H1 (cell line): ENCODE measurements around the gene FAM184B. TPM values are rescaled to one million over a fixed set of nuclear protein-coding genes. Genes with fewer than 3 reads are reported as not detected.

ENCODE experiments used
- CTCF ChIA-PET: fragments of 300-600 bp; sonication (Branson Sonifier 250); formaldehyde crosslinking; loops from one replicate; lab custom pipeline; 2021; ENCODE audit not compliant: partially characterized antibody; lab: Charles Lee
- POLR2A ChIA-PET: fragments of 300-600 bp; sonication (Branson Sonifier 250); formaldehyde crosslinking; loops from one replicate; lab custom pipeline; 2021; ENCODE audit warnings: inconsistent platforms; ENCODE audit not compliant: partially characterized antibody; lab: Charles Lee
- DNase-seq, 2 experiments: peaks; one replicate each; pipeline versions ENCODE4 v3.0.0 to v3.0.0-alpha.2; 2010 to 2022; ENCODE audit warnings: low spot score in 2 of 2, low read depth in 1 of 2, mixed read lengths in 1 of 2
- FAIRE-seq: peaks from 2 replicates; lab custom pipeline; 2011; peaks lifted over from hg19 to GRCh38; lab: Jason Lieb, UNC
- H2AFZ ChIP-seq: 2 replicates; pipeline ENCODE4 v1.8.1; 2012; ENCODE audit warnings: low read length, inconsistent platforms
- H2AK5ac ChIP-seq: 2 replicates; pipeline ENCODE4 v1.6.1; 2013; ENCODE audit warnings: low read depth, low read length
- H2BK120ac ChIP-seq: replicated peaks from 2 replicates; pipeline ENCODE3; 2013; ENCODE audit warnings: low read depth, low read length, inconsistent platforms
- H2BK12ac ChIP-seq: 2 replicates; pipeline ENCODE4 v1.6.1; 2013; ENCODE audit warnings: low read depth, low read length
- H2BK15ac ChIP-seq: 2 replicates; pipeline ENCODE4 v1.6.1; 2013; ENCODE audit warnings: low read length
- H2BK20ac ChIP-seq: 2 replicates; pipeline ENCODE4 v1.6.1; 2013; ENCODE audit warnings: low read length
- H2BK5ac ChIP-seq: 2 replicates; pipeline ENCODE4 v1.6.1; 2013; ENCODE audit warnings: low read depth, low read length
- H3K14ac ChIP-seq: 2 replicates; pipeline ENCODE4 v1.6.1; 2013; ENCODE audit warnings: inconsistent platforms; ENCODE audit not compliant: insufficient read length
- H3K18ac ChIP-seq: 2 replicates; pipeline ENCODE4 v1.6.1; 2013; ENCODE audit warnings: low read length; ENCODE audit errors: extremely low read depth
- H3K23ac ChIP-seq: 2 replicates; pipeline ENCODE4 v1.6.1; 2013; ENCODE audit warnings: inconsistent platforms; ENCODE audit not compliant: insufficient read length
- H3K23me2 ChIP-seq: 2 replicates; pipeline ENCODE4 v1.6.1; 2013; ENCODE audit warnings: low read depth, low read length
- H3K27ac ChIP-seq: 2 replicates; pipeline ENCODE4 v1.6.1; 2011; ENCODE audit warnings: low read depth, low read length, inconsistent platforms
- H3K27me3 ChIP-seq, 4 experiments: replicated peaks in 1 of 4; 1 replicate in 1 of 4; 2 replicates in 3 of 4; pipeline versions ENCODE4 v1.6.1 to v1.8.1; 2011 to 2013; ENCODE audit warnings: low read length in 3 of 4, mild to moderate bottlenecking in 3 of 4, inconsistent platforms in 2 of 4, mixed read lengths in 2 of 4, moderate library complexity in 1 of 4; ENCODE audit not compliant: control insufficient read depth in 3 of 4, insufficient read depth in 3 of 4; ENCODE audit errors: extremely low read depth in 1 of 4
- H3K36me3 ChIP-seq, 4 experiments: 2 replicates each; pipeline versions ENCODE4 v1.6.1 to v1.8.1; 2011 to 2013; ENCODE audit warnings: mild to moderate bottlenecking in 4 of 4, low read length in 3 of 4, moderate library complexity in 2 of 4, control low read depth in 1 of 4, inconsistent platforms in 1 of 4; ENCODE audit not compliant: insufficient read depth in 4 of 4, control insufficient read depth in 2 of 4
- H3K4ac ChIP-seq: replicated peaks from 2 replicates; pipeline ENCODE3; 2013; ENCODE audit warnings: low read length, low read depth, mixed read lengths, inconsistent platforms; ENCODE audit not compliant: insufficient read length
- H3K4me1 ChIP-seq, 4 experiments: replicated peaks in 1 of 4; 1 replicate in 1 of 4; 2 replicates in 3 of 4; pipeline versions ENCODE4 v1.6.1 to v1.8.1; 2011 to 2013; ENCODE audit warnings: low read length in 3 of 4, inconsistent platforms in 2 of 4, mixed read lengths in 1 of 4; ENCODE audit not compliant: insufficient read depth in 4 of 4, control insufficient read depth in 3 of 4
- H3K4me2 ChIP-seq, 2 experiments: 2 replicates each; pipeline versions ENCODE4 v1.6.1 to v1.8.1; 2011 to 2013; ENCODE audit warnings: low read depth in 2 of 2, low read length in 2 of 2, control low read depth in 1 of 2, inconsistent platforms in 1 of 2, mild to moderate bottlenecking in 1 of 2; ENCODE audit not compliant: insufficient read depth in 1 of 2
- H3K4me3 ChIP-seq, 4 experiments: fragments of 200-600, 300-600 bp in 1 of 4; sonication (generic), shearing (Covaris generic), sonication (Bioruptor Twin) in 1 of 4; 2 replicates each; pipeline versions ENCODE4 v1.5.1 to v1.8.1; 2011 to 2016; ENCODE audit warnings: low read length in 4 of 4, low read depth in 3 of 4, control low read depth in 2 of 4, inconsistent platforms in 2 of 4, mild to moderate bottlenecking in 2 of 4, mixed read lengths in 1 of 4, moderate library complexity in 1 of 4; ENCODE audit not compliant: insufficient read depth in 2 of 4; ENCODE audit errors: extremely low read depth in 1 of 4
- H3K56ac ChIP-seq: replicated peaks from 2 replicates; pipeline ENCODE3; 2013; ENCODE audit warnings: low read depth, mild to moderate bottlenecking, mixed read lengths, low read length, inconsistent platforms; ENCODE audit not compliant: insufficient read length
- H3K79me1 ChIP-seq: 2 replicates; pipeline ENCODE4 v1.6.1; 2013; ENCODE audit warnings: low read depth, low read length, control low read depth
- H3K79me2 ChIP-seq, 2 experiments: 2 replicates each; pipeline versions ENCODE4 v1.6.1 to v1.8.1; 2012 to 2013; ENCODE audit warnings: low read length in 2 of 2, mild to moderate bottlenecking in 2 of 2, inconsistent platforms in 1 of 2; ENCODE audit not compliant: insufficient read depth in 2 of 2, control insufficient read depth in 1 of 2
- H3K9ac ChIP-seq, 4 experiments: replicated peaks in 1 of 4; 1 replicate in 1 of 4; 2 replicates in 3 of 4; pipeline versions ENCODE4 v1.6.1 to v1.8.1; 2011 to 2013; ENCODE audit warnings: low read depth in 3 of 4, low read length in 3 of 4, control low read depth in 2 of 4, mild to moderate bottlenecking in 2 of 4, moderate library complexity in 2 of 4, inconsistent platforms in 1 of 4; ENCODE audit errors: extremely low read depth in 1 of 4
- H3K9me3 ChIP-seq, 2 experiments: 2 replicates each; pipeline versions ENCODE4 v1.6.1 to v1.8.1; 2012 to 2013; ENCODE audit warnings: mild to moderate bottlenecking in 2 of 2, moderate library complexity in 2 of 2, control low read depth in 1 of 2, inconsistent platforms in 1 of 2, low read depth in 1 of 2, low read length in 1 of 2, mixed read lengths in 1 of 2; ENCODE audit not compliant: insufficient read depth in 2 of 2
- H4K20me1 ChIP-seq, 2 experiments: replicated peaks in 1 of 2; 2 replicates each; pipeline versions ENCODE3 to v1.8.1; 2011 to 2013; ENCODE audit warnings: inconsistent platforms in 2 of 2, low read length in 2 of 2, mild to moderate bottlenecking in 1 of 2; ENCODE audit not compliant: insufficient read depth in 2 of 2, control insufficient read depth in 1 of 2
- H4K5ac ChIP-seq: 2 replicates; pipeline ENCODE4 v1.6.1; 2013; ENCODE audit warnings: low read length, low read depth, mixed read lengths, inconsistent platforms; ENCODE audit not compliant: insufficient read length
- H4K8ac ChIP-seq: 2 replicates; pipeline ENCODE4 v1.8.0; 2013; ENCODE audit warnings: mild to moderate bottlenecking, moderate library complexity, low read length, inconsistent platforms; ENCODE audit not compliant: insufficient read depth; ENCODE audit errors: extremely low read depth
- H4K91ac ChIP-seq: replicated peaks from 2 replicates; pipeline ENCODE3; 2013; ENCODE audit warnings: low read length, mixed read lengths, inconsistent platforms; ENCODE audit not compliant: insufficient read length
- ATF3 ChIP-seq: IDR thresholded peaks from 2 replicates; pipeline ENCODE4 v1.6.1; 2011; ENCODE audit warnings: low read depth, mild to moderate bottlenecking, low read length; ENCODE audit not compliant: insufficient read depth
- CEBPB ChIP-seq: IDR thresholded peaks from 2 replicates; pipeline ENCODE4 v1.6.1; 2012; ENCODE audit warnings: low read depth, low read length
- CTCF ChIP-seq, 3 experiments: IDR thresholded peaks; 1 replicate in 2 of 3; 2 replicates in 1 of 3; pipeline versions ENCODE4 v1.5.1 to v1.6.1; 2011; ENCODE audit warnings: low read length in 3 of 3, mild to moderate bottlenecking in 3 of 3, inconsistent platforms in 2 of 3, low read depth in 1 of 3, moderate library complexity in 1 of 3; ENCODE audit not compliant: insufficient read depth in 1 of 3; ENCODE audit errors: control extremely low read depth in 1 of 3
- GABPA ChIP-seq: IDR thresholded peaks from 2 replicates; pipeline ENCODE4 v1.6.1; 2011; ENCODE audit warnings: mild to moderate bottlenecking, low read length, moderate library complexity, borderline replicate concordance; ENCODE audit not compliant: insufficient read depth
- HDAC2 ChIP-seq, 2 experiments: fragments of 300-600 bp in 1 of 2; sonication (generic) in 1 of 2; IDR thresholded peaks; 2 replicates each; pipeline ENCODE4 v1.6.1; 2011 to 2012; ENCODE audit warnings: low read depth in 2 of 2, low read length in 2 of 2, mild to moderate bottlenecking in 2 of 2, moderate library complexity in 2 of 2, borderline replicate concordance in 1 of 2, inconsistent platforms in 1 of 2
- MAFK ChIP-seq: IDR thresholded peaks from 2 replicates; pipeline ENCODE4 v1.6.1; 2012; ENCODE audit warnings: low read depth, mild to moderate bottlenecking, improper control_type of control experiment, low read length
- SUZ12 ChIP-seq: fragments of 200-600 bp; sonication (generic); IDR thresholded peaks from 2 replicates; pipeline ENCODE4 v1.6.1; 2012; ENCODE audit warnings: mild to moderate bottlenecking, inconsistent platforms, low read length, moderate library complexity, mixed read lengths
- TCF12 ChIP-seq: IDR thresholded peaks from 2 replicates; pipeline ENCODE4 v1.6.1; 2011; ENCODE audit warnings: low read depth, mild to moderate bottlenecking, low read length
- YY1 ChIP-seq: IDR thresholded peaks from 2 replicates; pipeline ENCODE4 v1.6.1; 2011; ENCODE audit warnings: low read depth, mild to moderate bottlenecking, low read length
- WGBS, 2 experiments: shearing (Covaris generic) in 1 of 2; methylation state at CpG; one replicate each; pipeline versions ENCODE4 v1.1.6 to v1.1.7; 2013 to 2015; ENCODE audit warnings: low lambda C conversion rate in 2 of 2, mixed read lengths in 2 of 2, inconsistent platforms in 1 of 2, low coverage in 1 of 2, missing lambda C conversion rate in 1 of 2; ENCODE audit not compliant: insufficient replicate concordance in 2 of 2, insufficient coverage in 1 of 2, insufficient read length in 1 of 2; ENCODE audit errors: extremely low coverage in 1 of 2, missing lambda C conversion rate in 1 of 2; 5-methylcytosine and 5-hydroxymethylcytosine counted together
- polyA plus RNA-seq, 7 experiments: library from polyadenylated mRNA; depleted of rRNA in 3 of 7; stranded (reverse) in 5 of 7; unstranded in 2 of 7; fragments of >200 nt in 5 of 7; fragments of 200-250 nt in 2 of 7; gene quantifications; 1 replicate in 5 of 7; 2 replicates in 1 of 7; 4 replicates in 1 of 7; pipeline versions ENCODE4 v1.2.1 to v1.2.3, GENCODE V29; 2011 to 2013; ENCODE audit warnings: missing spikeins in 2 of 7, mixed read lengths in 2 of 7
- total RNA-seq: library from RNA; stranded (reverse); fragmentation: NEBNext Ultra II Directional; extraction: Animal tissue kit (Norgen Biotek cat#: 25700); gene quantifications from 2 replicates; pipeline ENCODE4 v1.2.1, GENCODE V29; 2021

Gene FAM184B
- total and polyA plus RNA-seq, 2 of the 8 experiments (the other 6 are each of a cell fraction or from before 2014, with no cell fraction given): 0.05 to 0.39 TPM

- Histone ChIP-seq H3K23ac (no peak overlapping the region), H3K23me2 (no peaks in the 10 kb centered on the region), H3K56ac (no peak overlapping the region), H4K91ac (no peak overlapping the region), H2BK12ac (no peak overlapping the region), H3K79me2 (0 out of 4 replicates have a peak, but pooled peaks cover 0 to 10% of the 10 kb centered on the region in 2 experiments), H2BK20ac (no peak overlapping the region), H3K9ac (no peak overlapping the region), H2BK120ac (no peak overlapping the region), H2BK5ac (no peak overlapping the region), H3K9me3 (no peaks in the 10 kb centered on the region), H2AFZ (no peak overlapping the region), H4K8ac (no peak overlapping the region), H2AK5ac (no peak overlapping the region), H3K79me1 (no peaks in the 10 kb centered on the region), H3K4me3 (no peak overlapping the region), H3K4ac (no peak overlapping the region), H3K14ac (no peak overlapping the region), H4K20me1 (peaks cover 0 to 2% of the 10 kb centered on the region in 2 experiments), H3K27me3 (no peaks in the 10 kb centered on the region), H4K5ac (no peak overlapping the region), H3K4me1 (peaks cover 0 to 3% (median 1%) of the 10 kb centered on the region in 4 experiments; a peak in 4 of 7 replicates), H3K18ac (no peak overlapping the region), H3K27ac (no peak overlapping the region), H3K4me2 (no peak overlapping the region), H2BK15ac (no peak overlapping the region), H3K36me3 (peaks cover 3 to 56% (median 27%) of the 10 kb centered on the region in 4 experiments)
- FAIRE-seq (no peak), DNase-seq (no peak)
- CTCF ChIA-PET: interaction anchor here (1.3 to 2.3 kb wide), 2 partner anchors 15 to 34 kb away, joined by 3 to 10 read pairs; no protein-coding TSS in a partner anchor
- 91% methylated on average over 9 of the region's 9 CpGs; no CpG with 5 or more reads in 1 of the 2 experiments for WGBS, 2 experiments
- POLR2A ChIA-PET: interaction anchor here (0.7 to 2.0 kb wide), 4 partner anchors 15 to 33 kb away, joined by 3 to 6 read pairs (median 4); partner anchors contain the start of gene MED28
- TF ChIP-seq HDAC2 (IDR thresholded peaks at IDR 0.05; ENCODE audit: borderline replicate concordance in 1 of 2, low read depth in 2 of 2, low read length in 2 of 2) (no peak), TCF12 (no peak), MAFK (no peak), YY1 (no peak), CTCF (IDR thresholded peaks at IDR 0.05; ENCODE audit: control extremely low read depth in 1 of 3, insufficient read depth in 1 of 3, low read depth in 1 of 3, low read length in 3 of 3) (no peak), CEBPB (no peak), SUZ12 (no peak), GABPA (no peak), ATF3 (no peak)
These were observed 198.1 kb downstream of the FAM184B start for GRCh38 chr4:17583276-17583675.
